GM18873 (cell line): ENCODE data around the gene RRBP1.
"Not testable (repeated sequence)": the region's sequence is repeated elsewhere in the genome, so short reads cannot be mapped to it uniquely, and the experiment has no call there.

Experiments
- ATAC-seq: cut with Tn5 transposase; IDR thresholded peaks from one replicate; pipeline ENCODE4 v1.9.1; 2021; ENCODE audit warnings: mild to moderate bottlenecking, moderate library complexity, moderate number of reproducible peaks; ENCODE audit not compliant: unreplicated experiment, low FRiP score

RRBP1 gene

DNA sequence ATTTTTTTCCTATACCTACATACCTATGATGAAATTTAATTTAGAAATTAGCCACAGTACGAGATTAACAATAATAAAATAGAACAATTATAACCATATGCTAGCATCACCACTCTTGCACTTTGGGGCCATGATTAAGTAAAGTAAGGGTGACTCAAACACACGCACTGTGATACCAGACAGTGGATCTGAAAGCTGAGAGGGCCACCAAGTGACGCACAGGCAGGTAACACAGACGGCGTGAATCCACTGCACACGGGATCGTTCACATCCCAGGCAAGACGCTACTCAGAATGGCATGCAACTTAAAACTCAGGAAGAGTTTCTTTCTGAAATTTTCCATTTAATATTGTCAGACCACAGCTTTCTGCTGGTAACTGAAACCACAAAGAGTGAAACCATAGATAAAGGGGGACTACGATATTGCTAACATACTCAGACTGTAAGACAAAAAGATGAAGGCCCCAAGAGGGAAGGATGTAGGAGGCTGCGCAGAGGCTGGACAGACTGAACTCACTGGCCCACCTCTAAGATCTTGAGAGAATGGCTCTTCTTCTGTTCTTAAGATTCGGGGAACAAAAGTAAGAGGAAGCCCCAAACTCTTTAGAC lies 17.9 kb downstream of the RRBP1 start:
- no peak for ATAC-seq

DNA sequence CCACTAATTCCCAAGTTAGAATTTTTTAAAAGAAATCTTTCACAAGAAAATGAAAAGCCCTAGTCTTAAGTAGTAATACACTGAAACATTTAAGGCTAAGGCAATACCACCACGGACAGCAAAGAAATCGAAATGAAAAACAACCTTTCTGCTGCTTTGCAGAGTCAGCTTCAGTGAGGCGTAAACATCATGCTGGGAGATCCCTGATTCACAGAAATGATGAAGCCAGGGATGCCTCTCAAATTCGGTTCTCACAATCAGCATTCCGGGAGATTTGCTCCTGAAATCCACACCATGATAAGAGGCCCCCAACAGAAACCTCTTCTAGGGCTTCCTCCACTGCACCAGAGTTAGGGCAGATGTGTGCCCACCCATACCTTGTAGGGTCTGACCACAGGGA lies 18.6 kb downstream of the RRBP1 start:
- ATAC-seq, result no peak

DNA sequence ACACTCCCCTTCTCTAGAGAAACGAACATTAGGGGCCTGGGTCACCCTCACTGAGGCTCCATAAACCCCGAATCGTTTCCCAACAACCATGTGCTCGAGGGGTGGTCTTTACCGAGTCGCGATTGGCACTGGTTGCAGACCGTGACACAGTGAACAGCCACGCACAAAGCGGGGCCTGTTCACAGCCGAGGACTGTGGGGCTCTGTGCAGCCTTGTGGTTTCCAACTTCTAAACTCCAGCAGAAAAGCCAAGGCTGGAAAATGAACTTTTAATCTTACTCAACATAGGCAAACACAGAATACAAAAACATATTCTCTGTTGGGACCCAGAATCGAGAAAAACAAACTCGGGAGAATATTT lies 19.0 kb downstream of the RRBP1 start:
- ATAC-seq, result no peak

DNA sequence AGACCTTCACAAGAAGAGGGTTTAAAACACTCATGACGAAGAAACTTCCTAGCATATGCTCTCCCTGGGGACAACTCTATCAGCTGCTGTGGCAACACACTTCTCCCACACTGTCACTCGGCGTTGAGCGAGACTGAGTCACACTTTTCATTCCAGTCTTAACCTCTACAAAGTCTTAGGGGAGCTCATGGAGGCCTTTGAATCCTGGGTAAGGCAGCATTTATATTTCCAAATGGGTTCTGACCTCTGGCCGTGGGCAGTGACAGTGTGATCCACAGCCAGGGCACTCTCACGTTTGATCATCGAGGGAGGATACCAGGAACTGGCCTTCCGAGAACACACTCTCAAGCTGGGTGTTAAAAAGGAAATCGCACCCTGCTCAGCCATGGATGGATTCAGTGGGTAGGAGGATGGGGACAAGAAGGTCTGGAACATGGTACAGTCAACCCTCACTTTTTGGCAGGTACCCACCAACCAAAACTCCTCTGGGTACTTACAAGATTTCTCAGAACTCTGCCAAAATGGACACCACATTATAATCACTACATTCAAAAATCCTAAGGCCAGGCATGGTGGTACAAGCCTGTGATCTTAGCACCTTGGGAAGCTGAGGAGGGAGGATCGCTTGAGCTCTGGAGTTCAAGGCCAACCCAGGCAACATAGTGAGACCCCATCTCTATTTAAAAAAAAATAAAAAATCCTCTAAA lies 19.6 kb downstream of the RRBP1 start:
- ATAC-seq, result no peak

DNA sequence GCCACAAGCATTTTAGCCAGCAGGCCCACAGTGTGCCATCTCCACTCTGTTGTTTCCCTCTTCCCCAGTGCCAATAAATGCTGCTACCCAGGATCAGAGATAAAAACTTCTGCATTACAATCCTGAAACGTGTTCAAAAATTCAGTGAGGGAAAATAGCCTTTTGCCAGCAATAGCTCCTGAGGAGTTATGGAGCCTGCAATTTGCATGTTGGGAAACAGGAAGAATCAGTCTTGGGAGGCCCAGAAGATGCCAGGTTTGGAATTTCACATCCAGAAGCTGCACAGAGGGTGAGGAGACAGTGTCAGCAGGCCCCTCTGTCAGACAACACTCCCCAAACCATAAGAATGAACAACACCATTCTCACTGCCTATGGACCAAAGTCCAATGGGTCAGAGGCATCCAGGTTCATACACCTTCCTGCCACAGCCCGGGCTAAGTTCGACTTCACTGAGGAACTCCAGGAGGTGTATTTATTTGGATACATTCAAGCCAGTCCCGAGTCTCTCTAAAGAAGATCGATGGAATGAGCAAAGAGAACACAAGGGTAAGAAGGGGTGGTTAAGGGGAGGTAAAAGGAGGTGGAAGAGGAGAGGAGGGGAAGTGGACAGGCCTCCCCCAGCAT lies 20.8 kb downstream of the RRBP1 start:
- no peak for ATAC-seq

DNA sequence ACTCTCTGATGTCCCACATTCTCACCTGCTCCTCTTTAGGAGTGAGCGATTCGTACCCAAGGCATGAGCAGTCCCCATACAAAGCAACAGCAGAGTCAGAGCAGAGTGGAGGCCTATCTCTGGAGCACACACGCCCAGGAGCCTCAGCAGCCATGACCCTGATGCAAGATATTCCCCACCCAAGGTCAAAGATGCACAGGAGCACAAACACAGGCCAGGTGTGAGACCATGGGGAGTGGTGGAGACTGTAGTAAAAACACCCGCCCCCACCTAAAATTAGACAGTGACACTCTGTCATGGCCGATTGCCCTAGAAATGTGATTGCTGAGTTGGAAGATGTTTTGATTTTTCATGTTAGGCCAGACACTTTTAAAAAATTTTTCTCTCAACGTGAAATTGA lies 21.4 kb downstream of the RRBP1 start:
- no peak for ATAC-seq

DNA sequence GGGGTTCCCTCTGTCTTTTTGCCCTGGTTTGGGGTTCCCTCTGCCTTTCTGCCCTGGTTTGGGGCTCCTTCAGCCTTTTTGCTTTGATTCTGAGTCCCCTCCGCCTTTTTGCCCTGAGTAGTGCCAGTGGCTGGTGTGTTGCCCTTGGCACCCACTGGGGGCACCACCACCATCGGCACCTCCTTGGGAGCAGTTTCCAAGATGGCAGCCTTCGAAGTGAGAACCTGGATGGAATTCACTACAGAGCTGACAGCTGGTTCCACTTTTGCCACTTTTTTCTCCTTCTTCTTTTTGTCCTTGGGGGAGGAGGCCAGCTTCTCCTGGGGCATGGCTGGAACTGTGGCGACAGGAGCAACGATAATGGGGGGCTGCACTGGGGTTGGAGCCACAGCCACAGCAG lies 22.2 kb downstream of the RRBP1 start:
- no peak for ATAC-seq

DNA sequence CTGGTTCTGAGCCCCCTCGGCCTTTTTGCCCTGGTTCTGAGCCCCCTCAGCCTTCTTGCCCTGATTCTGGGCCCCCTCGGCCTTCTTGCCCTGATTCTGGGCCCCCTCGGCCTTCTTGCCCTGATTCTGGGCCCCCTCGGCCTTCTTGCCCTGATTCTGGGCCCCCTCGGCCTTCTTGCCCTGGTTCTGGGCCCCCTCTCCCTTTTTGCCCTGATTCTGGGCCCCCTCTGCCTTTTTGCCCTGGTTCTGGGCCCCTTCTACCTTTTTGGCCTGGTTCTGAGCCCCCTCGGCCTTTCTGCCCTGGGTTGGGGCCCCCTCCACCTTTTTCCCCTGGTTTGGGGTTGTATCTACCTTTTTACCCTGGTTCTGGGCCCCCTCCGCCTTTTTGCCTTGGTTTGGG lies 22.7 kb downstream of the RRBP1 start:
- ATAC-seq, result not testable (repeated sequence)

DNA sequence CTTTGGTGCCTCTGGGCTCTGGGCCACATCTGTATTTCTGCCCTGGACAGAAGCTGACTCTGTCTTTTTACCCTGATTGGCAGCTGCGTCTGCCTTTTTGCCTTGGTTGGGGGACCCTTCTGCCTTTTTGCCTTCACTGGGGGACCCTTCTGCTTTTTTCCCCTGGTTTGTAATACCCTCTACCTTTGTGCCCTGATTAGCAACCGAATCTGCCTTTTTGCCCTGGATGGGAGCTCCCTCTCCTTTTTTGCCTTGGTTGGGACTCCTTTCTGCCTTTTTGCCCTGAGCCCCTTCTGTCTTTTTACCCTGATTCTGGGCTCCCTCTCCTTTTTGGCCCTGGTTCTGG lies 23.4 kb downstream of the RRBP1 start:
- ATAC-seq, result no peak

DNA sequence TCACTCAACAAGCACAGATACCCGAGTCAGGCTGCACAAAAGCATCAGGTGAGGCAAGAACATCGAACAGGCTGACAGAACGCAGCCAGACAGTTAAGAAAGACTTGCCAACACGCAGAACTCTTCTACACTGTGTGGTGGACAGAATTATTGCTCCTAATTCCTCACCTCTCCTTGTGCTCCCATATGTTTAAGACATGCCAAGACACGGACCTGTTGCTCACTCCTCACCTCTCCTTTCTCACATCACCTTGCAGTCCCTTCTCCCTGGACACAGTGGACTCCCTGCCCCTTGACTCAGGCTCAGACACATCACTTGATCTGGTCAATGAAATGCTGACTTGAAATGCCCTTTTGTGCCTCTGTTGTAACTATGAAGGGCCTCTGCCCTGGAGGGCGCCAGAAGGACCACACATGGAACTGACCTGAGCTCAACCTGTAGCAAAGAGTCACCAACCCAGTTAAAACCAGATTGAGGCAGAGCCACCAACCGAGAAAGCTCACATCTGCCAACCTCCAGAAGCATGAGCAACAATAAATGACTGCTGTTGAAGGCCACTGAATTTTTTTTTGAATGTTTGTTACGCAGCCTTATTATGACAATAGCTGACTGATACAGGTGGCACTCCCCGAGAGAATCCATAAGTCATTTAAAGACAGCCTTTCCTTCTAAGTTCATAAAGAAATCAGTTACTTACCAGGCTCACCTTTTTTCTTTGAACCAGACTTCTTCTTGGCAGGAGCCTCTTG lies 24.0 kb downstream of the RRBP1 start:
- no peak for ATAC-seq

DNA sequence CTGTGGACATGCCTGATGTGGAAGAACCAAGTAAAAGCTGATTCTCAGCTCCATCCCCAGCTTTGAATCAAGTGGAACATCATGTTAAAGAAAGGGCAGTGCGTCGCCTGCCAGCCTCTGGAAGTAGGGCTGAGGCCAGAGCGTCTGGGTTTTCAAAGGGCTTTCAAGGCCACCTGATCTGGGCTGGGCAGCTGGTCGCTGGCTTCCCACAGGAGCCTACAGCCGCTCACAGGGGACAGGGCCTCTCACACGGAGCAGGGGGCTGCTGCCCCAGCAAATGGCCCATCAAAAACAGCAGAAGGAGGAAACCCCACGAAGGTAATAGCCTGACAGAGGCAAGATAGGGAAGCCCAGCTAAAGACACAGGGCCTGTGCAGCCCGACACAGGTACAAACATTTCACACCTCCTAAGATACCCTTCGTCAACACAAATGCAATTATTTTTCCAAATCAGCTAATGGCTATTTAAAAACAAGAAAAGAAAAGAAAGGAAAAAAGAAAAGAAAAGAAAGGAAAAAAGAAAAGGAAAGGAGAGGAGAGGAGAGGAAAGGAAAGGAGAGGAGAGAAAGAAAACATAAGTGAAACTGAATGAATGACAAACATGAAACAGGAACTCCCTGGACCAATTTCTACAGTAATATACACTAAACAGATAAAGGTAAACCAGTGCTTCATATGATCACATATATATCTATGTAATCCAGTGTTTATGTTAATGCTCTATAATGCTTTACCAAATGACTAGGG lies 24.8 kb downstream of the RRBP1 start:
- ATAC-seq, result no peak

DNA sequence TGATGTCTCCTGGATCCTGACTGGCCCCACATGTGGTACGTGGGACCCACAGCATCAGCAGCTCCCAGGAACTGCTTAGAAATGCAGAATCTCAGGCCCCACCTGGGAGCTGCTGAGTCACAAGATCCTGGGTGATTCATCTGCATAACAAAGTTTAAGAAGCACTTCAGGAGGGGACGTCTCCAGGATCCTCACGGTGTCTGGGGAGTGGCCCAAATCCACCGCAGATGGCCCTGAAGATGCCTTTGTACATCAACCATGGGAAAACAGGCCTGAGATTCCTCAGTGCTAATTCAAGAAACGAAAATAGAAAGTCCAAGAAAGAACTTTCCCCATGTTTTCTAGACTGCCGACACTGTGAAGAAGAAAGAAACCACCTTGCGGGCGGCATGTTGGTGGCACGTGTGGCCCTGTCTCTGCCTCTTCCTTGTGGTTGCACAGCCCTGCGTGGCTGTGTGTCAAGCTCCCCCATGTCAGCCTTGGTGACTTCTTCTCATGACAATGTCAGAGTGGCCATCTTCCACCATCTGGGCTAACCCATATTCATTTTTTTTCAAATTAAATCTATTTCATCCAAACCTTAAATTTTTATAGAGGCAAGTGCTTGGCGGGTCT lies 26.1 kb downstream of the RRBP1 start:
- ATAC-seq, result no peak

DNA sequence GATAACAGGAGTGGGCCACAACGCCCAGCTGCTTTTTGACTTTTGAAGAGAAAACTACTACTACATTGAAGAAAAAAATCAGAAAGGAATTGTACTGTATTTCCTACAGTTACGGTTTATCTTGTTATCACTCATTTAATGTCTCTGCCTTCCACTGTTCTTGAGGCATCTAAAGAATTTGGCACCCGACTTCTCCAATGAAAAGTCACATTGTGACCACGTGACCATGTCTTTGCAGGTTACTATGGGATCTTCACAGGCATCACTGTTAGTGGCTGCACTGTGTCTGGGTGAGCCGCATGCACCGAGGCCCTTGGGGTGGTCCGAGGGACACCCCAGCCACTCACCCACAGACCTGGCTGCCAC lies 26.8 kb downstream of the RRBP1 start:
- ATAC-seq, result no peak

DNA sequence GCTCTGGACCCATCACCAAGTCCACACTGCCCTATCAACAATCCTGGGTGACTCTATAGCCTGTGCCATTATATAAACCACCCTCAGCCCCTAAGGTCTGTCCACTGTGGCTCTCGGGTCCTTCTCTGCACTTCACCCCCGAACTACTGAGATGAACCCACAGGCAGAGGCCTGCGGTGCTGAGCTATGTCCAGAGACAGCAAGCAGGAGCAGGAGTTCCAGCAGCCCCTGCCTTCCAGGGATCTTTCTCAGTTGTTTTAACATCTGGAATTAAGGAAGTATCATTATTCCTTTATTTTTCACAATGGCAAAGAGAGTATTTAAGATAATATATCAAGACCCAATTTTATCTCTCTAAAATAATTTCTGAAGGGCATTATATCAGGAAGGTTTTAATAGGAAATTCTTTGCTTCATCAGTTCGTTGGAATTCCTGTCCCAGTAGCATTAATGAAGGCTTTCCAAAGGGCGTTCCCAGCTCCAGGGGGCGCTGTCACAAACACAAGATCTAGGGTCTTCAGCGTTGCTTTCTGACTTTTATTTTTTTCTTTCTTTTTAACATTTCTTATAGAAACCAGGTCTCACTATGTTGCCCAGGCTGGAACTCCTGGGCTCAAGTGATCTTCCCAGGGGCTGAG lies 27.3 kb downstream of the RRBP1 start:
- no peak for ATAC-seq

DNA sequence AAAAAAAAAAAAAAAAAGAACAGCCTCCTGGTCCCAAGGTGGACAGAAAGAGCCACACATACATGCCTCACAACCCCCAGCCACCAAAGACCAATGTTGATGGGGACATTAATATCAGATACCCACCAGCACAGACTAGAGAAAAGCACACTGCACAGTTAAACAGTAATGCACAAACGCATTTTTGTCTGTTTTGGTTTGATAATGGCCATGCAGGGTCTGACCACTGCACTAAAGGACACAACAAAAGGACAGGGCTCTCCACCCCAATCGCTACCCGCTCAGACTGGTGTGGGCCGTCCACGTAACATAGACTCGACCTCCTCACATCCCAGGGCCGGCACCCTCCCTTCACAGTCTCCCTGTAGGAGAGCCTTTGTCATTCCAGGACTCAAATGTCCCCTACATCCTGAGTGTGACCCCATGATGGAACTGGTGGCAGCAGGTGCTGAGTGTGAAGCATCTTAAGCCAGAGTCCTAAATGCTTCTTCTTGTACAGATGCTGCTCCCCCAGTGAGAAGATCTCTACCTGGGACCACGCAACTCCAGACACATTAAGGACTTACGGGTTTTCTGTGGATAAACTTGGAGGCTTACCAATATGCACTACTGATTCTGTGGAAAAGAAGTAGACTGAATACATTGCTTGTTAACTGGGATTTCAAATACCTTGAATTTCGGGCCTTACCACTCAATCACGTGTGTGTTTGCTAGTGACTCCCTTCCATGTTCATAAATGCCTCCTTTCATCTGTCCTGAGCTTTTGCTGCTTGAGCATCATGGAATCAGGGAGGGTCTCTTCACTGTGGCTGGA lies 28.0 kb downstream of the RRBP1 start:
- no peak for ATAC-seq

DNA sequence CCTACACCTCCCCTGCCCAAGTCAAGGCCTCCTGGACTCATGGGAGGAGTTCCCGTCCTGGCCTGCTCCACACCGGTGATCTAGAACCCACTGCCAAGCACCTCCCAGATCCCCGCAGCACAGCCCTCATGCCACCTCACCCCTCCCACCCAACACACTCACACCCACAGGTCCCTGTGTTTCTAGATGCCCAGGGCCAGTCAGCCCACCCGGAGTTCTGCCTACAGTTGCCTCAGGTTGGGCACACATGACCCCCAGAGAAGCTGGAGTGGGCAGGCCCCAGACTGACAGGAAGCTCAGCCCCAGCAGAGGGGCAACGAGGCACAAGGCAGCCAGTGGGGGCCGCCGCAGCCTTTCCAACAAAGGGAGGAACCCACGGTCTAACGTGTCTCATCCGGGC lies 29.6 kb downstream of the RRBP1 start:
- ATAC-seq, result no peak

DNA sequence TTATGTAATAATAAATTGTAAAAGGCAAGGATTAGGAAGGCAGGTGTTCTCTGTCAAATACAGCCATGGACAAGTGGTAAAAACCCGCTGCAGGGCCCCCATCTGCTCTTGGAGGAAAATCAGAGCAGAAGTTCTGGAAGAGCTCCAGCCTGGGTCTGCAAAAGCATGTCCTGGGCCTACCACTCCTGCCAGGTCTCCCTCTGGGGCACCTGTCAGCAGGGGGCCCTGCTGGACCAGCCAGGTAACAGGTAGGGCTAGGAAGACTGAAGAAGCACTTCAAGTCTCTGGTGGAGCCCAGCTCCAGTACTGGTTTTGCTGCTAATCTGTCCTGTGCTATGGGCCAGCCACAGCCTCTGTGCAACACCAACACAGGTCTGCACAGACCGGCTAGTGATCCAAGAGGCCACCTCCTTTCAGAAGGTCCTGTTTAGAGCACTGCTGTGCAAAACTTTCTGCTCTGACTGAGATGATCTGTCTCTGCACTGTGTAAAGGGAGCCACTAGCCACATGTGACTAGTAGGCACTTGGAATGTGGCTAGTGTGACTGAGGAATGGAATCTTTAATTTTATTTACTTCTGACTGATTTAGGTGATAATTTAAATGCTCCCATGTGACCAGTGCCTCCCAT lies 30.2 kb downstream of the RRBP1 start:
- ATAC-seq, result no peak

DNA sequence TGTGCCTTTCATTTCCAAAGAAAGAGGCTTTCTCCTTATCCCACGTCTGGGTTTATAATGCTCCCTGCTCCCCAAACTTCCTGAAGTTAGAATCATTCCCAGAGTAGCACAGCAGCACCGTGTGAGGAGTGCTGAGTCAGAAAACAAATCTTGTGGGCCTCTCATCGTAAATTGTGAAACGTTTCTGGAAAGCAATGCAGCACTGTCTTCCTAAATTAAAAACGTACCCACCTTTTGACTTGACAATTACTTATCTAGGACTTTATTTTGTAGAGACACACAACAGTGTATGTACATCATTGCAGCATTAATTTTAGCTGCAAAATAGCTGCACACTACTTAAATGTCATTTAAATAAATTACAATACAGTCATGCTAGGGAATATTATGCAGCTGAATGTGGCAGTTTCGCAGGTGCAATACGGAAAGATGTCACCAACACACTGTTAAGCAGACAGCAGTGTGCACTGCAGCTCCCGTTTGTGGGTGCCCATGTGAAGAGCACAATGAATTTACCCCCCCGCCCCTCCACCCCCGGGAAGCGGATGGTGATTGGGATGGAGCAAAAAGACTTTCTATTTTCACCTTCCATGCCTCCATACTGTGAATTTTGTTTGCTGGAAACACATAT lies 30.8 kb downstream of the RRBP1 start:
- ATAC-seq, result no peak
